Adrenal gland (tissue), 5 donors: ENCODE results near the gene DUSP2.

Experiments
- CTCF ChIP-seq, 6 experiments: fragments of 450-650 bp in 4 of 6; fragments of 200-600 bp in 2 of 6; sonication (generic) in 1 of 6; IDR thresholded peaks; 1 replicate in 5 of 6; 2 replicates in 1 of 6; pipeline versions ENCODE4 v1.5.1 to v1.8.0; 2016 to 2021; ENCODE audit warnings: antibody characterized with exemption in 6 of 6, mild to moderate bottlenecking in 2 of 6, moderate library complexity in 1 of 6
- POLR2A ChIP-seq, 2 donors: fragments of 450-650 bp; IDR thresholded peaks; one replicate each; pipeline ENCODE4 v1.6.1; 2017; ENCODE audit warnings: antibody characterized with exemption in 2 of 2, mild to moderate bottlenecking in 2 of 2, moderate library complexity in 1 of 2
- donor health status: DM: no; HTN: no; CAD: no.

GRCh38 chr2:96176661-96177060 lies 31.4 kb upstream of the DUSP2 start:
- TF ChIP-seq POLR2A (IDR thresholded peaks at IDR 0.05) (no peak), CTCF (IDR thresholded peaks at IDR 0.05) (no peak)
